NB4 (cell line): ENCODE data around the gene DAD1.

Source experiments
- CTCF ChIP-seq: IDR thresholded peaks from one replicate; pipeline ENCODE4 v1.5.1; 2012; ENCODE audit warnings: low read depth, low read length
- MAX ChIP-seq: IDR thresholded peaks from 2 replicates; pipeline ENCODE4 v1.6.1; 2011; ENCODE audit warnings: low read depth, low read length
- MYC ChIP-seq: IDR thresholded peaks from 2 replicates; pipeline ENCODE4 v1.6.1; 2011; ENCODE audit warnings: low read depth, low read length
- POLR2A ChIP-seq: IDR thresholded peaks from 2 replicates; pipeline ENCODE4 v1.6.1; 2011; ENCODE audit warnings: mild to moderate bottlenecking; ENCODE audit not compliant: insufficient read length; ENCODE audit errors: extremely low read depth

- TF ChIP-seq POLR2A (no peak), CTCF (no peak), MAX (no peak), MYC (no peak)
Observed at GRCh38 chr14:22602862-22603261, 13.8 kb upstream of the DAD1 start.
